OCI-LY7 (cell line): Measurements from ENCODE around the gene ANKRD37. TPM values are rescaled to one million over a fixed set of nuclear protein-coding genes. Genes with fewer than 3 reads are reported as not detected.

Source experiments
- BruUV-seq: library from RNA; stranded (reverse); fragments of 400-500 nt; replicated peaks from 2 replicates; lab custom pipeline; 2021; lab: Mats Ljungman, UMichigan
- CTCF ChIA-PET: fragments of 300-600 bp; sonication (Branson Sonifier 250); formaldehyde crosslinking; loops from one replicate; lab custom pipeline; 2022; ENCODE audit warnings: antibody characterized with exemption; ENCODE audit not compliant: unreplicated experiment; lab: Charles Lee
- POLR2A ChIA-PET: fragments of 300-600 bp; sonication (Branson Sonifier 250); formaldehyde crosslinking; loops from one replicate; lab custom pipeline; 2022; ENCODE audit warnings: antibody characterized with exemption; lab: Charles Lee
- DNase-seq: peaks from one replicate; pipeline ENCODE4 v3.0.0-alpha.2; 2015; ENCODE audit warnings: low spot score
- H2AFZ ChIP-seq: fragments of 200-600 bp; sonication (generic), shearing (Covaris generic); 2 replicates; pipeline ENCODE4 v1.6.1; 2014; ENCODE audit warnings: mild to moderate bottlenecking, antibody characterized with exemption, low read length, moderate library complexity
- H3K27ac ChIP-seq: fragments of 200-600 bp; sonication (generic); 2 replicates; pipeline ENCODE4 v1.5.1; 2014; ENCODE audit warnings: mixed run types, low read depth, mild to moderate bottlenecking, moderate library complexity, low read length, inconsistent platforms; ENCODE audit not compliant: poor library complexity, severe bottlenecking
- H3K36me3 ChIP-seq: fragments of 200-600 bp; sonication (generic); 2 replicates; pipeline ENCODE4 v1.6.1; 2014; ENCODE audit warnings: mild to moderate bottlenecking, antibody characterized with exemption, low read length, moderate library complexity, mixed read lengths; ENCODE audit not compliant: insufficient read depth
- H3K4me1 ChIP-seq: fragments of 200-600 bp; sonication (generic); 2 replicates; pipeline ENCODE4 v1.5.1; 2014; ENCODE audit warnings: mild to moderate bottlenecking, low read length; ENCODE audit not compliant: insufficient read depth, poor library complexity, severe bottlenecking
- H3K4me2 ChIP-seq: fragments of 200-600 bp; sonication (generic); 2 replicates; pipeline ENCODE4 v1.6.1; 2014; ENCODE audit warnings: mild to moderate bottlenecking, low read length
- H3K4me3 ChIP-seq: fragments of 200-600 bp; sonication (generic); 2 replicates; pipeline ENCODE4 v1.5.1; 2014; ENCODE audit warnings: mild to moderate bottlenecking, low read depth, low read length; ENCODE audit not compliant: poor library complexity, severe bottlenecking
- H3K79me2 ChIP-seq: fragments of 200-600 bp; sonication (generic); 2 replicates; pipeline ENCODE4 v1.6.1; 2016; ENCODE audit warnings: low read depth, mild to moderate bottlenecking, low read length, moderate library complexity, mixed read lengths; ENCODE audit not compliant: insufficient read depth
- H3K9me2 ChIP-seq: fragments of 200-600 bp; sonication (generic); 2 replicates; pipeline ENCODE4 v1.6.1; 2016; ENCODE audit warnings: mild to moderate bottlenecking, low read length, mixed read lengths; ENCODE audit not compliant: insufficient read depth
- H3K9me3 ChIP-seq: fragments of 200-600 bp; sonication (generic); 2 replicates; pipeline ENCODE4 v1.6.1; 2014; ENCODE audit warnings: mild to moderate bottlenecking, mixed run types, low read length, mixed read lengths
- H4K20me1 ChIP-seq: fragments of 200-600 bp; sonication (generic); 2 replicates; pipeline ENCODE4 v1.6.1; 2014; ENCODE audit warnings: mild to moderate bottlenecking, antibody characterized with exemption, low read length, moderate library complexity, mixed read lengths; ENCODE audit not compliant: insufficient read depth
- CTCF ChIP-seq: fragments of 200-600 bp; sonication (generic); conservative IDR thresholded peaks from 2 replicates; pipeline ENCODE4 v1.5.1; 2014; ENCODE audit warnings: mild to moderate bottlenecking, antibody characterized with exemption, low read length, moderate library complexity, mixed read lengths
- EZH2phosphoT487 ChIP-seq: fragments of 200-600 bp; sonication (generic); IDR thresholded peaks from 2 replicates; pipeline ENCODE4 v1.6.1; 2018; ENCODE audit warnings: low read depth, borderline replicate concordance, mild to moderate bottlenecking, mixed run types, antibody characterized with exemption, low read length, moderate library complexity, mixed read lengths
- intact Hi-C: fragments of 100-400 bp; cut with micrococcal nuclease; formaldehyde crosslinking; loops from one replicate; pipeline ENCODE4 v1.10.0; 2022; ENCODE audit not compliant: unreplicated experiment
- total RNA-seq, 2 experiments: library from RNA; depleted of rRNA in 1 of 2; stranded (reverse); fragments of >200 nt in 1 of 2; shearing (Covaris generic) in 1 of 2; gene quantifications; 2 replicates each; pipeline ENCODE4 v1.2.3, GENCODE V29; 2014 to 2022

Gene ANKRD37
- total RNA-seq, 2 experiments from 2014 or later: 3.8 to 14.1 TPM

GRCh38 chr4:185395956-185396723 is 501 bp upstream of the ANKRD37 start:
- H3K4me1 ChIP-seq: peaks cover 58% of the 10 kb centered on the region

GRCh38 chr4:185398618-185399017 is 2.0 kb downstream of the ANKRD37 start:
- H4K20me1 ChIP-seq: no peaks in the 10 kb centered on the region
- H3K9me3 ChIP-seq: no peaks in the 10 kb centered on the region
- no peak overlapping the region for H2AFZ ChIP-seq
- ChIA-PET CTCF (no interaction called here), POLR2A (interaction anchor here (0.6 to 4.6 kb wide), 7 partner anchors 9 to 197 kb away, joined by 3 to 33 read pairs (median 4); partner anchors contain the start of gene UFSP2)
- TF ChIP-seq CTCF: no peak
- TF ChIP-seq EZH2phosphoT487: no peak
- BruUV-seq: no TSS peak
- H3K4me3 ChIP-seq: peak overlapping the region; percentile 25
- no peaks in the 10 kb centered on the region for H3K9me2 ChIP-seq
- intact Hi-C loops: loop anchor here (5.0 to 10.0 kb wide), 2 partner anchors 91 to 584 kb away; no protein-coding TSS in a partner anchor
- peaks cover 48% of the 10 kb centered on the region for H3K4me1 ChIP-seq
- H3K36me3 ChIP-seq: peaks cover 48% of the 10 kb centered on the region
- H3K79me2 ChIP-seq: peaks cover 6% of the 10 kb centered on the region; the same call in 1 of the 2 replicates
- no peak overlapping the region for H3K27ac ChIP-seq
- peak overlapping the region; percentile 50 for H3K4me2 ChIP-seq
- DNase-seq: no peak

More at GRCh38 chr4:185395956-185396723, 501 bp upstream of the ANKRD37 start:
- no peak for TF ChIP-seq CTCF
- TF ChIP-seq EZH2phosphoT487: no peak
- Histone ChIP-seq H3K36me3 (peaks cover 24% of the 10 kb centered on the region), H3K4me2 (peak overlapping the region; percentile 76), H3K27ac (peak overlapping the region; percentile 70), H2AFZ (peak overlapping the region; percentile 55), H3K4me3 (peak overlapping the region; percentile 75), H3K79me2 (peaks cover 6% of the 10 kb centered on the region; the same call in 1 of the 2 replicates), H3K9me2 (no peaks in the 10 kb centered on the region), H4K20me1 (no peaks in the 10 kb centered on the region), H3K9me3 (no peaks in the 10 kb centered on the region)
- ChIA-PET POLR2A (interaction anchor here (0.6 to 4.6 kb wide), 13 partner anchors 9 to 1519 kb away, joined by 3 to 33 read pairs (median 4); partner anchors contain the start of gene UFSP2), CTCF (interaction anchor here (0.6 kb wide), 1 partner anchor 78 kb away, joined by 3 read pairs; no protein-coding TSS in a partner anchor)
- no TSS peak for BruUV-seq
- intact Hi-C loops: loop anchor here (2.0 to 10.0 kb wide), 4 partner anchors 75 to 581 kb away; partner anchors contain the start of genes CCDC110 and SNX25
- DNase-seq: peak; percentile 97
